GM18505 (cell line): ENCODE results near the gene CELF1.

ENCODE experiments used
- ATAC-seq: cut with Tn5 transposase; IDR thresholded peaks from one replicate; pipeline ENCODE4 v1.9.1; 2021; ENCODE audit not compliant: unreplicated experiment
- POLR2A ChIP-seq: IDR thresholded peaks from 4 replicates; pipeline ENCODE4 v1.6.1; 2011; ENCODE audit warnings: borderline replicate concordance; ENCODE audit not compliant: insufficient read depth, insufficient read length; ENCODE audit errors: extremely low read depth

CELF1 gene

GRCh38 chr11:47426062-47426956 lies 126.6 kb downstream of the CELF1 start, which contains the start of gene PSMC3:
PSMC3 (minus strand) TSS chr11:47426439; CDS start chr11:47426279, 160 bp downstream.
- peak; percentile 88 for TF ChIP-seq POLR2A
- peak; percentile 91 for ATAC-seq

DNA sequence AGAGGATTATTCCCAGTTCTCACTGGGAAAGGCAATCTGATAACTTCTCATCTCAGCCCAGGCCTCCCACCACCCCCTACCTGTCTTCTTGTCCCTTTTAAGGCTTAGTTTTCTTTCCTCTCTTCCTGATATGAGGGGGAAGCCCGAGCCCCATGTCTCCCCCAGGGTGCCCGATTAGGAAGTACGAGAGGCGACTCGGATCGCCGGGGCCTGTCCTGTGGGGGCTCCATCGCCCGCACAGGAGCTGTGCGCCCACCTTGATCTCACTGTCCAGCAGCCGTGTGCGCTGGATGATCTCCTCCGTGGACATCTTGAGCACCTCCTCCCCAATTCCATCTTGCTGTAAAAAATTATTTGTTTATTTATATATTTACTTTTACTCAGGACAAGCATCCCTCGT lies 127.3 kb downstream of the CELF1 start:
- no peak for TF ChIP-seq POLR2A
- no peak for ATAC-seq

DNA sequence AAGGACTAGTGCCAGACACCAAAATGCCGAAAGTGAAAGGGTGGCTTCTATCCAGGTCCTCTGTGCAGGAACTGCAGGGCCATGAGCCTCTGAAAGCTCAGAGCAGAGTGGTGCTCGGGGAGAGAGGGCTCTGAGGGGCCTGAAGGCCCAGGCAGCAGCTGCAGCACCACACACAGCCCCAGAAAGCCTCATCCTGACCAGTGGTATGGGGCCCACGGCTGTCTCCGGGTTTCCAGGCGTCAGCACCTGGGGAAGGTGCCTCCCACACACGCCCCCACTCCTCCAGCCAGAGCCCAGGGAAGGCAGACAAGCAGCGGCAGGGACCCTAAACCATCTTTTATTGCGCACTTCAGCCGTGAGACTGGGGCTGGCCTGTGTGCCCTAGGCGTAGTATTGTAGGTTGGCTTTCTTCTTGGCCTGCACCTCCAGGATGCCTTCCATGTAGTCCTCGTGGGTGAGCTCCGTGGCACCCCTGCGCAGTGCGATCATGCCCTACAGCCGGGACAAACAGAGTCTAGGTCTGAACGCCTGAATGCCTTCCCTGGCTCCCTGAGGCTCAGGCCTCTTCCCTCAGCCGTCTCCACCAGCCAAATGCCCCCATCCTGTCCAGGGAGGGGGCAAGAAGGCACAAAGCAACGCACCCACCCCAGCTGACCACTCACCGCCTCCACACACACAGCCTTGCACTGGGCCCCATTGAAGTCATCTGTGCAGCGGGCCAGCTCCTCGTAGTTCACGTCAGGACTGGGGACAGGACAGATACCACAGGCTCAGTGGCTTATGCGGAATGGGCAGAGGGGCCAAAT lies 134.3 kb downstream of the CELF1 start:
- ATAC-seq, result no peak
- no peak for TF ChIP-seq POLR2A

- ATAC-seq, result no peak
- TF ChIP-seq POLR2A, result no peak
Measured at GRCh38 chr11:47417712-47418111, 135.2 kb downstream of the CELF1 start.

GRCh38 chr11:47415949-47416472 lies 136.9 kb downstream of the CELF1 start:
- peak; percentile 20 for TF ChIP-seq POLR2A
- no peak for ATAC-seq
